Raji (cell line): ENCODE measurements around the gene RUVBL1.

Experiments
- POLR2A ChIP-seq: IDR thresholded peaks from 2 replicates; pipeline ENCODE4 v1.6.1; 2011; ENCODE audit warnings: low read depth, low read length, control low read depth; ENCODE audit not compliant: insufficient read depth

RUVBL1 gene

GRCh38 chr3:128103136-128103676 is 20.4 kb downstream of the RUVBL1 start:
- TF ChIP-seq POLR2A: no peak

GRCh38 chr3:128100638-128101037 is 23.0 kb downstream of the RUVBL1 start:
- no peak for TF ChIP-seq POLR2A

DNA sequence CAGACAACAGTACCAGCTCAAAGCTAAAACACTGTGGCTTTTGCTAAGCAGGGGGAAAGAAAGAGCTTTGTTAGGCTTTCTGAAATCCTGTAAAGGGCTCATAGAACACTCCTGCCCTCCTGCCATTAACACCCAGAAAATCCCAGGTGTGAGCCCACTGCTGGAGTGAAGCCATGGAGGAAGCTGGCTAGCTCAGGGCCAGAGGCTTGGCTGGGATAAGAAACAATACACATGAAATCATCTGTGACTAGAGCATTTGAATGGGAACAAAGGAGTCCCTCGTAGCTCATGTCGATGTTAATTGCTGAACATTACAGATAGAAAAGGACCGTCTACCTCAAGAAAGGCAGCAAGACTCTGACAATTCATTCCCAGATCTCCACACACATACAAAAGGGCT is 23.5 kb downstream of the RUVBL1 start:
- TF ChIP-seq POLR2A: no peak

- no peak for TF ChIP-seq POLR2A
These were observed 25.4 kb downstream of the RUVBL1 start for GRCh38 chr3:128098234-128098633.

- TF ChIP-seq POLR2A: no peak
These were observed 28.3 kb downstream of the RUVBL1 start for GRCh38 chr3:128095222-128095703.

DNA sequence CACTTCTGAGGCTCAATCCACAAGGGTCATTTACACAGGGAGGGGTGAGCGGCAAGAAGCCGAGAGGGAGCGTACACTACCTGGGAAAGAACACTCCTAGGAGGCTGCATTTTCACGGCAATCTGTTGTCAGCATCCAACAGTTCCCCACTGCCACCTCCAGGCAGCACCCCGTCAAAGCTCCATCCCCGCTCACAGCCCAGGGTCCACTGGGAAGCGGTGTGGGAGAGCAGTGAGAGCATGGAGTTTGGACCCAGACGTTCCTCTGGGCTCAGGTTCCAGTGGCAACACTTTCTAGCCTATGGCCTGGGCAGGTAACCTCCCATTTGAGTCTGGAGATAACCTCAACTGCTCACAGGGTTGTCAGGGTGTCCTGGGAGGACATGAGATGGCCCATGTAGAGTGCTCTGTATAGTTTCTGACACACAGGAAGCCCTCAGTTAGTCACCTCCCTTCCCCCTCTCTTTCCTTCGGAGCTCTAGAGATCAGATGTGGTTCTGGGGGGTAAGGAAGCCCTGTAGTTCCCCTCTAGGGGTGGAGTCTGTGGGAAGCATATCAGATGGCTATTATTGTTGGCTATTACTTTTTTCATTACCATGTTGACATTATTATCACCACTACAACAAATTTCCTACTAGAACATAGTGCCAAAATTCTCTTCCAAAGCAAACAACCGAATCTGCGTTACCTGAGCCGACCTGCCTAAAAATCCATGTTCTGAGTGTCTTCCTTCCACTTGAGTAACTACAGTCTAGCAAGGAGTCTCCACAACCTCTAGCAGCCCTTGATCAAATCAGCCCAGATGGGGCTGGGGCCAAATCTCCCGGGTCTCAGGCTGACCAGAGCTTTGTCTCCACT is 29.1 kb downstream of the RUVBL1 start:
- no peak for TF ChIP-seq POLR2A

DNA sequence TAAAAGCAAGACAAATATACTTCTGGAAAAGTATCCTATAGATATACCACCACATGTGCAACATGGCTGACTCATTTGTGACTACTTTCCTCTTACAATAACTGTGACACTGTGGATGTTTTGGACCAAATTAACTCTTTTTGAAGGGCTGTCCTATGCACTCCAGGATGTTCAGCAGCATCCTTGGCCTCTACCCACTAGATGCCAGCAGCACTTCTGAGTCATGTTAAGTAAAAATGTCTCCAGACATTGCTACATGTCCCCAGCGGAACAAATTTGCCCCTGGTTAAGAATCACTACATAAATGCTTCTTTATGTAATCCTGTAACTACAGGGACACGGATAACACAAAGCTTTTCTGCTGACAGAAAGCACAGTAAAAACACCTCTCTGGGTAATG is 32.0 kb downstream of the RUVBL1 start:
- TF ChIP-seq POLR2A: no peak

GRCh38 chr3:128089135-128089534 is 34.5 kb downstream of the RUVBL1 start:
- TF ChIP-seq POLR2A: no peak

DNA sequence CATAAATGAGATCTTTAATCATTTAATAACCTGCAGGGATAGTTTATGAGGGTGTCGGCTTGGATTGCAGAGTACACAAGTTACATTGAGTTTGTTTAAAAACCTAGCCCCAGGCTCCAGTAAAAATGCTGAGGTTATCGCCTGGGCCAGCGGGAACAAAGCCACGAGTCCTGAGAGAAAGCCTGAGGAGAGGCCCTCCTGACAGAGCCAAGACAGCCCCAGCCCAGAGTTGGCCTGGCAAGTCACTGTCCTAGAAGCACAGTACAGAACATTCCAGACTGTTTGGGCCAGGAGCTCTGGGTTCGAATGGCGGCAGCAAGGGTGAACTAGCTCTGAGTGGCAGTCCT is 39.0 kb downstream of the RUVBL1 start:
- no peak for TF ChIP-seq POLR2A

DNA sequence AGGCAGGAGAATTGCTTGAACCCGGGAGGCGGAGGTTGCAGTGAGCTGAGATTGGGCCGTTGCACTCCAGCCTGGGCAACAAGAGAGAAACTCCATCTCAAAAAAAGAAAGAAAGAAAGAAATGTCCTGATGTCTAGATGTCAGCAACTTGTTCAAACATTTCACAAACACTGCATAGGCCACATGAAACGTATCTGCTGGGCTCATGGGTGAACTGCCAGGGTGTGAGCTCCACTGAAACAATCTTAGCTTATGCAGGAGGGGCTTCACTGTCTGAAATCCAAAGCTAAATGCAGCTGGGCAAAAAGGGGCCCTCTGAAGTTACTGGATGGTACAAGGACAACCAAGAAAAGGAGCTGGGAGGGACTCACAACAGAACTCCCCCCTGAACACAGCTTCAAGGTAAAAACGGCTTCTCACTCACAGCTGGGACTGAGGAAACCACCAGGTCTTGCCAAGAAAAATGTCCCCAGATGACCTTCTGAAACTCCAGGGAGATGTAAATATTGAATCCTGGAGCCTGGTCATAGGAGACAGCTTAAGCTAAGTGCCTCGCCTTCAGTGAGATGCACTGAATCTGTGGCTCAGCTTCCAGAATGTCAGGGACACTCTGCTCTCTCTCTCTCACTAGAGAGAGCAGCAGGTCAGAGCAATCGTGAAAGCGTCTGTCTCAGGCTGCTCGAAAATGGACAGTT is 39.5 kb downstream of the RUVBL1 start:
- TF ChIP-seq POLR2A: no peak

DNA sequence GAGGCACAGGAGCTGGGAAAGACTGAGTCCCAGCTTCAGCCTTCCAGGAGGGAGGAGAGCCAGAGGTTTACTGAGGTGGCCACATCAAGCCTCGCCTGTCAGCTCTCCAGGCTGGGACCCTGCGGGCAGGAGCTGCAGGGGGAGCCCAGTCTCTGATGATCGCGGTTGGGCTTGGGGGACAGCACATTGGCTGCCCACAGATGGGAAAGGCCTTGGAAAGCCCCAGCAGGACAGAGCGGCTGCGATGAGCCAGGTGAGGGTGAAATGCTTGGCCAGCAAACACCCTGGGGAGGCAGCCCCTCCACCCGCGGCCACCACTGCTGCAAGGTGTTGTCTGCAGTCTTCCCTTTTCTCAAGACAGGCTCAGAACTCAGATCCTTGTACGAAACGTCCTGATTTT is 40.2 kb downstream of the RUVBL1 start:
- TF ChIP-seq POLR2A: no peak

DNA sequence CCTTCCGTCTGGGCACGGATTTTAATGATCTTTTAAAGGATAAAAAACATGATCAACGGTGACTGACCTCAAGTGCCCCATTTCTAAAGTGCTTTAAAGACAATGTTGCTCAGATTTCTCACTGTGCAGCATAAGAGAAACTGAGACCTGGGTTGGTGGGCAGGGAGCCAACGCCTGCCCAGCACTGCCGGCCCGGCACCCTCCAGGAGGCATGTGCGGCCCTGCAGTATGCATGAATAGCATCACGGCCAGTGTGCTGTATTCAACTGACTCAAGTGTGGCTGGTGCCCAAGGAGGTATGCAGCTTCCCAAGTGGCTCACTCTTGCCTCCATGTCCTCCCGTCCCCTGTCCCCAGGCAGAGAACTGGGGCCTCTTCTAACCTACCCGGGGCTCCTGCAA is 41.1 kb downstream of the RUVBL1 start:
- no peak for TF ChIP-seq POLR2A

- TF ChIP-seq POLR2A: no peak
These were observed 41.8 kb downstream of the RUVBL1 start for GRCh38 chr3:128081846-128082245.

DNA sequence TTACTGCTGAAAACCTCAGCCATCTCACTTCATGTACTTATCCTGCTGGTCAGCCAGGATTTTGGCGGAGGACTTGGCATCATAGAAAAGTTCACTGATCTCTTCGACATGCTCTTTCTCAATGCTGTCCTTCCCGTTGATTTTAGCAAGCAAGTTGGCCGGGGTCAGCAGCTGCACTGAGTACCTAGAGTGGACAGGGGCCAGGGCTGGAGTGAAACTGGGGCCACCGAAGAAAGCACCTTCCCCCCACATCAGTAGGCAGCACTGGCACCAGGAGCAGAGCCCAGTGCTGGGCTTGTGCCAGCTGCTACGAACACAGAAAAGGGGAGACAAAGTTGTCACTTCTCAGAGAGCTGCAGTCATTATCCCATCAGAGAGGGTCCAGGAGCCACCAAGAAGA is 42.4 kb downstream of the RUVBL1 start:
- no peak for TF ChIP-seq POLR2A

DNA sequence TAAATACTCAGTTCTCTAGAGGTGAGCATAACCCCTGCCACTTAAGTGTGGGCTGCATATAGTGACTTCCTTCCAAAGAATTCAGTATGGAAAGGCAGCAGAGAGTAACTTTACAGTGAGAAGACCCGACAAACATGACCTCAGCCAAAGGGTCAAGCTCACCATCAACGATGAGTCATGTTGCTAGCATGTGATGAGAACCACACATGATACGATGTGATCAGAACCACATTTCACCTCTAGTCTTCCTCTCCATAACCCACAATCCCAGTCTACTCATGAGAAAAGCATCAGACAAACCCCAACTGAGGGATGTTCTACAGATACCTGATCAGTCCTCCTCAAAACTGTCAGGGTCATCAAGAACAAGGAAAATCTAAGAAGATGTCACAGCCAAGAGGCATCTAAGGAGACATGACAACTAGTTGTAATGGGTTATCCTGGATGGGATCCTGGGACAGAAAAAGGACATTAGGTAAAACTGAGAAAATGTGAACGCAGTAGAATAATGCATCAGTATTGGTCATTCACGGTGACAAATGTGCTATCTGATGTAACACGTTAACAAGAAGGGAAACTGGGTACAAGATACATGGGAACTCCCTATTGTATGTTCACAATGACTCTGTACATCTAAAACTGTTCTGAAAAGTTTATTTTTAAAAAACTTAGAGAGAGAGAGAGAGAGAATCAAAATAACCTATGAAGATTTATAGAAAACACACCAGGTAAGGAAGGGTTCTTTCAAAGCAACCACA is 43.1 kb downstream of the RUVBL1 start:
- TF ChIP-seq POLR2A: no peak
